GM23248 (cell line): ENCODE data around the gene ACAP1. TPM values are rescaled to one million over a fixed set of nuclear protein-coding genes. Genes with fewer than 3 reads are reported as not detected.

Experiments used
- DNase-seq: peaks from one replicate; pipeline ENCODE4 v3.0.0-alpha.2; 2015
- H2AFZ ChIP-seq: fragments of 200-600 bp; sonication (generic); 2 replicates; pipeline ENCODE4 v1.6.1; 2016; ENCODE audit warnings: antibody characterized with exemption
- H3F3A ChIP-seq: fragments of 200-600 bp; sonication (generic); 2 replicates; pipeline ENCODE4 v1.6.1; 2016; ENCODE audit warnings: mild to moderate bottlenecking, antibody characterized with exemption, mixed run types; ENCODE audit not compliant: insufficient read depth
- H3K27ac ChIP-seq: fragments of 200-600 bp; sonication (generic); 2 replicates; pipeline ENCODE4 v1.5.1; 2016; ENCODE audit warnings: mild to moderate bottlenecking
- H3K27me3 ChIP-seq: fragments of 200-600 bp; sonication (generic); replicated peaks from 2 replicates; pipeline ENCODE4 v1.6.1; 2016; ENCODE audit warnings: mild to moderate bottlenecking; ENCODE audit not compliant: insufficient read depth
- H3K36me3 ChIP-seq: fragments of 200-600 bp; sonication (generic); 2 replicates; pipeline ENCODE4 v1.6.1; 2016; ENCODE audit warnings: low read depth, mild to moderate bottlenecking
- H3K4me1 ChIP-seq: fragments of 200-600 bp; sonication (generic); 2 replicates; pipeline ENCODE4 v1.6.1; 2016; ENCODE audit warnings: mild to moderate bottlenecking; ENCODE audit not compliant: insufficient read depth
- H3K4me2 ChIP-seq: fragments of 200-600 bp; sonication (generic); one replicate; pipeline ENCODE4 v1.6.1; 2016; ENCODE audit warnings: mild to moderate bottlenecking; ENCODE audit not compliant: unreplicated experiment
- H3K4me3 ChIP-seq: fragments of 200-600 bp; sonication (generic); 2 replicates; pipeline ENCODE4 v1.5.1; 2016; ENCODE audit warnings: mild to moderate bottlenecking
- H3K79me2 ChIP-seq: fragments of 200-600 bp; sonication (generic); 2 replicates; pipeline ENCODE4 v1.6.1; 2016; ENCODE audit warnings: mild to moderate bottlenecking; ENCODE audit not compliant: insufficient read depth
- H3K9ac ChIP-seq: fragments of 200-600 bp; sonication (generic); 2 replicates; pipeline ENCODE4 v1.6.1; 2016; ENCODE audit warnings: mild to moderate bottlenecking
- H3K9me2 ChIP-seq: fragments of 200-600 bp; sonication (generic); 2 replicates; pipeline ENCODE4 v1.6.1; 2016; ENCODE audit warnings: mixed run types, mild to moderate bottlenecking, moderate library complexity; ENCODE audit not compliant: insufficient read depth
- H3K9me3 ChIP-seq: fragments of 200-600 bp; sonication (generic); one replicate; pipeline ENCODE4 v1.6.1; 2017; ENCODE audit warnings: low read depth
- H4K20me1 ChIP-seq: fragments of 200-600 bp; sonication (generic); 2 replicates; pipeline ENCODE4 v1.6.0; 2016; ENCODE audit not compliant: insufficient read depth
- EZH2 ChIP-seq: fragments of 200-600 bp; sonication (generic); IDR thresholded peaks from 2 replicates; pipeline ENCODE4 v1.6.1; 2018; ENCODE audit warnings: antibody characterized with exemption, mild to moderate bottlenecking; ENCODE audit not compliant: insufficient read depth, poor library complexity, severe bottlenecking
- EZH2phosphoT487 ChIP-seq: fragments of 200-600 bp; sonication (generic); IDR thresholded peaks from 2 replicates; pipeline ENCODE4 v1.6.1; 2018; ENCODE audit warnings: antibody characterized with exemption, moderate library complexity, mild to moderate bottlenecking, low read depth; ENCODE audit not compliant: insufficient read depth
- WGBS, 2 experiments: methylation state at CpG; one replicate each; pipeline ENCODE4 v1.1.6; 2015 to 2017; ENCODE audit warnings: low lambda C conversion rate in 2 of 2, low coverage in 1 of 2; ENCODE audit errors: missing lambda C conversion rate in 2 of 2; 5-methylcytosine and 5-hydroxymethylcytosine counted together
- in situ Hi-C: fragments of 300-500 bp; cut with MboI; formaldehyde crosslinking; loops from 2 replicates; pipeline ENCODE4 v1.15.0; 2020
- polyA plus RNA-seq: library from polyadenylated mRNA; unstranded; fragments of >200 nt; fragmentation: Nextera tagmentation; extraction: Ambion mirVana; gene quantifications from 2 replicates; pipeline ENCODE4 v1.2.1, GENCODE V29; 2016
- total RNA-seq: library from RNA; depleted of rRNA; stranded (reverse); fragments of >200 nt; shearing (Covaris generic); gene quantifications from 2 replicates; pipeline ENCODE4 v1.2.3, GENCODE V29; 2014

Gene ACAP1
- total and polyA plus RNA-seq, 2 experiments from 2014 or later = 4.4 to 15.7 TPM

DNA sequence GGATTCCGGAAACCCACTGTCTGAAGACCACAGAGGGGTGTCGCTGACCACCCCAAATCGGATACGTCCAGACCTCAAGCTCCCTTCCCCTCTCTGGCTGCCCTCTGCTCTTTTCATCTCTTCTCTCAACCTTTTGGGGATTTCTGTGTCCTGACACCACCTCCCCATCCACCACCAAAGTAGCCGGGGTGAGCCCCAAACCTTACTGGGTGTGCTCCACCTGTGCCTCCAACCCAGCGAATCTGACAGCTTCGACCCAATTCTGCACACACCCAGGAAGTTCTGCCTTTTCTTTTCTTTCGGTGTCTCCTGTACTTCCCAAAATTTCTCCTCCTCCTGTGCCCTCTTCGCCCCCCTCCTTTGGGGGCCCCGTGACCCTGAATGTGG lies 16.2 kb downstream of the ACAP1 start:
- no peak for DNase-seq
- in situ Hi-C loops = no loop called here
- Histone ChIP-seq H2AFZ (peak overlapping the region; percentile 66), H3K36me3 (no peaks in the 10 kb centered on the region), H3K9me3 (no peaks in the 10 kb centered on the region), H3K4me1 (peaks cover 37% of the 10 kb centered on the region), H3K9me2 (no peaks in the 10 kb centered on the region), H3F3A (peaks cover 17% of the 10 kb centered on the region), H4K20me1 (no peaks in the 10 kb centered on the region), H3K27ac (peak overlapping the region; percentile 100), H3K9ac (peak overlapping the region; percentile 100), H3K4me2 (peak overlapping the region; percentile 97), H3K79me2 (peaks cover 38% of the 10 kb centered on the region), H3K27me3 (no peaks in the 10 kb centered on the region), H3K4me3 (peak overlapping the region; percentile 98)
- no peak for TF ChIP-seq EZH2phosphoT487
- TF ChIP-seq EZH2 = no peak
- WGBS, 2 experiments = 7 to 11% methylated on average over 10 of the region's 10 CpGs

DNA sequence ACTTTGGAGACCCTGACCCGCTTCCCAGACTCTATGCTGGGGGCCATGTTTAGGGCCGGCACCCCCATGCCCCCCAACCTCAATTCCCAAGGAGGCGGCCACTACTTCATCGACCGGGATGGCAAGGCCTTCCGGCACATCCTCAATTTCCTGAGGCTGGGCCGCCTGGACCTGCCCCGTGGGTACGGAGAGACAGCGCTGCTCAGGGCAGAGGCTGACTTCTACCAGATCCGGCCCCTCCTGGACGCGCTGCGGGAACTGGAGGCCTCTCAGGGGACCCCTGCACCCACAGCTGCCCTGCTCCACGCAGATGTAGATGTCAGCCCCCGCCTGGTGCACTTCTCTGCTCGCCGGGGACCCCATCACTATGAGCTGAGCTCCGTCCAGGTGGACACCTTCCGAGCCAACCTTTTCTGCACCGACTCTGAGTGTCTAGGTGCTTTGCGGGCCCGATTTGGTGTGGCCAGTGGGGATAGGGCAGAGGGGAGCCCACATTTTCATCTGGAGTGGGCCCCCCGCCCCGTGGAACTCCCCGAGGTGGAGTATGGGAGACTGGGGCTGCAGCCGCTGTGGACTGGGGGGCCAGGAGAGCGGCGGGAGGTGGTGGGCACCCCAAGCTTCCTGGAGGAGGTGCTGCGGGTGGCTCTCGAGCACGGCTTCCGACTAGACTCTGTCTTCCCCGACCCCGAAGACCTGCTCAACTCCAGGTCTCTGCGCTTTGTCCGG lies 16.7 kb downstream of the ACAP1 start:
- peaks cover 17% of the 10 kb centered on the region for H3F3A ChIP-seq
- H3K27me3 ChIP-seq = no peaks in the 10 kb centered on the region
- H3K9ac ChIP-seq = peak overlapping the region; percentile 100
- H3K9me2 ChIP-seq = no peaks in the 10 kb centered on the region
- TF ChIP-seq EZH2phosphoT487 (no peak), EZH2 (no peak)
- H3K4me1 ChIP-seq = peaks cover 37% of the 10 kb centered on the region
- peak overlapping the region; percentile 100; the same call in 1 of the 2 replicates for H3K27ac ChIP-seq
- peak overlapping the region; percentile 97 for H3K4me2 ChIP-seq
- H2AFZ ChIP-seq = no peak overlapping the region
- peaks cover 38% of the 10 kb centered on the region for H3K79me2 ChIP-seq
- H4K20me1 ChIP-seq = no peaks in the 10 kb centered on the region
- H3K4me3 ChIP-seq = peak overlapping the region; percentile 98
- in situ Hi-C loops = no loop called here
- DNase-seq = peak; percentile 49
- H3K36me3 ChIP-seq = no peaks in the 10 kb centered on the region
- no peaks in the 10 kb centered on the region for H3K9me3 ChIP-seq
- 40 to 47% methylated on average over 28 to 34 of the region's 37 CpGs for WGBS, 2 experiments

DNA sequence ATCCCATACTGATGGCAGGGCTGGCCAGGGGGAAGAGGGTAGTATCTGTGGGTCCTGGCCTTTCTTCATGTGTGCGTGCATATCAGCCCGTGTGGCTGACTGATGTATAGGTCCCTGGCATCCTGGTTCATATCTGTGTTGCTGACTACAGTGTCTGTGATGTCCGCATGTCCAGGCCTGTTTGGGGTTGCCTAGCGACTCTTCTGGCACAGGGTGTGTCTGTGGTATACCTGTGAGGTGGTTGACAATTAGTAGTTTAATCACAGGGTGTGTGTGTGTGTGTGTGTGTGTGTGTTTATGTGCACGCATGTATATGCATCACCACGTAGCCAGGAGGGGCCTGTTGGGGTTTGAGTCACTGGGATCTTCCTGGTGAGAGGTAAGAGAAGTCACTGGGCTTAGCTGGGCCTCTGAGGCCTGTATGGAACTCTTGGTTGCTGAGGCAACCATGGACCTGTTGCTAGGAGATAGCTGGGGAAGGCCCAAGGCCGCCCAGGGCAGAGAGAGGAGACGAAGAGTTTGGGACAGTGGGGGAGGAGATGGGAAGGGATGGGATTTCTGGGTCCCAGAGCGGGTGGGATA lies 18.0 kb downstream of the ACAP1 start:
- WGBS, 2 experiments = 42 to 44% methylated on average over 9 of the region's 9 CpGs
- Histone ChIP-seq H3K27me3 (no peaks in the 10 kb centered on the region), H3K4me2 (peak overlapping the region; percentile 97), H2AFZ (no peak overlapping the region), H3K9me2 (no peaks in the 10 kb centered on the region), H3K4me3 (peak overlapping the region; percentile 98), H3K79me2 (peaks cover 38% of the 10 kb centered on the region), H3K36me3 (no peaks in the 10 kb centered on the region), H3K27ac (peak overlapping the region; percentile 66), H3K4me1 (peaks cover 26% of the 10 kb centered on the region), H3K9ac (peak overlapping the region; percentile 100), H4K20me1 (no peaks in the 10 kb centered on the region), H3F3A (peaks cover 17% of the 10 kb centered on the region), H3K9me3 (no peaks in the 10 kb centered on the region)
- no peak for TF ChIP-seq EZH2phosphoT487
- in situ Hi-C loops = no loop called here
- DNase-seq = peak; percentile 87

DNA sequence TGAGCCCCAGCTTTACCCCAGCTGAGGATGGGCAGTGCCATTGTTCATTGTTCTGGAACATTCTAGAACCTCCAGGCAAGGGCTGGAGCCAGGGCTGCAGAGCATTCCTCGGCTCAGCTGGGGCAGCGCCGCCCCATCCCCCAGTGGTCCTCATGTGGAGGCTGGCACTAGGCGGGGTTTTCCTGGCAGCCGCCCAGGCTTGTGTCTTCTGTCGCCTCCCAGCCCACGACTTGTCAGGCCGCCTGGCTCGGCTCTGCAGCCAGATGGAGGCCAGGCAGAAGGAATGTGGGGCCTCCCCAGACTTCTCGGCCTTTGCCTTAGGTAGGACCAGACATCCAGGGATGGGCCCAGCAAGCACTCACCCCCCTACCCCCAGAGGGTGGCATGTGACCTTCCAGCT lies 18.7 kb downstream of the ACAP1 start, which contains the start of gene TMEM95:
TMEM95 (plus strand) TSS at position 104 of the 400 bp plus-strand sequence; CDS start at position 153, 49 bp downstream.
- 11 to 12% methylated on average over 10 of the region's 10 CpGs for whole genome bisulfite sequencing, 2 experiments
- TF ChIP-seq EZH2phosphoT487 (no peak), EZH2 (no peak)
- peak; percentile 54 for DNase-seq
- Histone ChIP-seq H3K9ac (peak within 1 kb of the TSS; percentile 100), H3K27me3 (no peaks in the 10 kb centered on the region), H3F3A (peaks cover 17% of the 10 kb centered on the region), H3K27ac (peak within 1 kb of the TSS; percentile 66), H4K20me1 (no peaks in the 10 kb centered on the region), H3K9me3 (no peaks in the 10 kb centered on the region), H3K36me3 (no peaks in the 10 kb centered on the region), H3K4me2 (peak within 1 kb of the TSS; percentile 97), H3K79me2 (peaks cover 38% of the 10 kb centered on the region), H3K9me2 (no peaks in the 10 kb centered on the region), H3K4me1 (peaks cover 19% of the 10 kb centered on the region), H2AFZ (no peak within 1 kb of the TSS), H3K4me3 (peak within 1 kb of the TSS; percentile 98)
- in situ Hi-C loops = no loop called here
